ENCODE data around the gene GSG1.

GSG1 gene

GRCh38 chr12:13103391-13104033 is at the start of gene GSG1:
Gene GSG1, minus strand, starts transcription at chr12:13103667. Its CDS starts 155 bp downstream, at chr12:13103512.
- no peak for DNase-seq (ENCODE audit: low spot score)

GRCh38 chr12:13153180-13153579 is 49.7 kb upstream of the GSG1 start:
- DNase-seq (ENCODE audit: low spot score), result no peak

- no peak for DNase-seq (ENCODE audit: low spot score)
These were observed 49.3 kb upstream of the GSG1 start for GRCh38 chr12:13152756-13153155.

GRCh38 chr12:13152281-13152680 is 48.8 kb upstream of the GSG1 start:
- no peak for DNase-seq (ENCODE audit: low spot score)

DNA sequence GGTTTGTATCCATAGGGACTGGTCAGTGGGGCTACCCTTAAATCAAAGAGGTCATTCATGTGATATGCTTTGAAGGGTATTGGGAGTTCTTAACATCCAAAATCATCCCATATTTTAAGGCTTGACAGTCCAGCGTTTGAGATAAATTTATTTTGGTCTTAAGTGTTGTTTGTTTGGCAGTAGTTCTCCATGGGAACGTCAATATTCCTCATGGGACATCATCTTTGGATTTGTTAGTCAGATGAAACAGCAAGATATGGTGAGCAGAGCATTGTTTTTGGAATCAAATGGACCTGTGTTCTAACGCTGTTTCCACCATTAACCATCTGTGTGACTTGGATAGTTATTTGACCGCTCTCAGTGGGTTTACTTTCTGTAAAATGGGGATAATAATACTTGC is 45.9 kb upstream of the GSG1 start:
- DNase-seq (ENCODE audit: low spot score), result no peak

GRCh38 chr12:13148485-13148847 is 45.0 kb upstream of the GSG1 start:
- DNase-seq (ENCODE audit: low spot score), result no peak

DNA sequence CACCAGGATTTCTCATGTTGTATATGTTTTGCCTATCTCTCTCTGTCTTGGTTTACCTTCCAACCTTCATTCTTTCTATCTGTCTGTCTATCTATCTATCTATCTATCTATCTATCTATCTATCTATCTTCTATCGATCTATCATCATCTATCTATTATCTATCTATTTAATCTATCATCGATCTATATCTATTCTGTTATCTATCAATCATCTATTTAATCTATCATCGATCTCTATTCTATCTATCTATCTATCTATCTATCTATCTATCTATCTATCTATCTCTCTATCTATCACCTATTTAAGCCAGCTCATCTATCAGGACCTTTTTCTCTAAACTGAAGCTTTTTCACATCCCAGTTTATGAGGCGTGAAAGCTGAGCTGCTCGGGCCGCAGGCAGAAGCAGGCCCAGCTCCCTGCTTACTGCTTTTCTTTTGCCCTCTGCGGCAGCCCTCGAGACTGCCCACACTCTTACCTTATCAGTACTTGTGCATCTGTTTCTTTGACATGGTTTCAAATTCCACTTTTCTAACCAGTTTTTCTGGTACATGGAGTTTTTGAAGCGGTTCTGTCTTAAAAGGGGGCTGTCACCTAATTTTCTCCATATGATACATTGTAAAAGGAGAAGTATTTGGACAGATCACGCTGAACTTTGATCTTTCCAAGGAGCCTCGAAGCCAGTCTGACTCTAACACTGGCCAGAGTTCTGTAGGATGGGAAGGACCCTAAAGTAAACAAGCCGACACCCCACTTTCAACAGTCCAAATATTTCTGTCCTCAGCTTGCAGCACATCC is 44.4 kb upstream of the GSG1 start:
- DNase-seq (ENCODE audit: low spot score), result no peak

DNA sequence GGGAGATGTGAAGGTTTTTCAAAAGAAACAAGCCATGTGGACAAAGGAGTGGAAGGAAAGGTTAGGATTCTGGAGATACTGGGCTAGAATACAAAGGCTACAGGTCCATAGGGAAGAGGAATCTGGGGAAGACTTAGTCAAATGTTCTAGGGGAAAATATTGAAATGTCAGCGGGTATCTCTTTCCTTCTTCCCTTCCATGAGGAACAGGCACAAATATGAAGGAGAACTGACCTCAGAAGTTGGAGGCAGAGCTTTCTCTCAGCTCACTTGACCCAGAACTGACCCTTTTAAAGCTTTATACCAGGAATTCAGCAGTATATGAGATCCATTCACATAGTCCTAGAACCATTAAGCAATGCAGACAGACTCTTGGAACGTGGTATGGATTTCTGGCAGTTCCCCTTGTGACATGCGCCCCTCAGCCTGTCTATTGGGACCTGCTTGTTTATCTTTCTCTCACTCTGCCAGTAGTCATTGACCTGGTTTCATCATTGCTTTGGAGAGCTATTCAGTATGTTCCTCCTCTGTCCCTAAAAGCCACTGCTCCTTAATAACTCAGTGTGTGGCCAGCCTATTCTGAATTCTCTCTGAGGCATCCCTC is 43.0 kb upstream of the GSG1 start:
- DNase-seq (ENCODE audit: low spot score), result no peak

GRCh38 chr12:13144266-13144828 is 40.9 kb upstream of the GSG1 start:
- DNase-seq (ENCODE audit: low spot score), result no peak

DNA sequence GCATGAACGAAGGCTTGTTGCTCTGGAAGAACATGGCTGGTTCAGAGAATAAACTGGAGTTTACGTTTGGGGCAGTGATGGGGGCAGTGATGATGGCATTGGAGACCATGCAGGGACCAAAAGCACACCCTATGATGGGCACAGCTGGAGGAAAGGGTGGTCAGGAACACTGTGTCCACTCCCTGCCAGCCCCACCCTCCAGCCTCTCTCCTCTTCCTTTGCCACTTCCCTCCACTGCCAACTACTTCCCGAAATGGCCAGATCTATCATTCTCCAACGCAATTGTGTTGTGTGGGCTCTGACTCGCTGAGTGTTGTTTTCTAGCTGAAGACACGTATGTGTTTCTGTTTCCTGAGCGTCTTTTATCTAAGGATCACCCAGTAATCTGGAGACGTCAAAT is 39.3 kb upstream of the GSG1 start:
- DNase-seq (ENCODE audit: low spot score), result no peak

- DNase-seq (ENCODE audit: low spot score), result peak; percentile 28
These were observed 38.2 kb upstream of the GSG1 start for GRCh38 chr12:13141686-13142085.

DNA sequence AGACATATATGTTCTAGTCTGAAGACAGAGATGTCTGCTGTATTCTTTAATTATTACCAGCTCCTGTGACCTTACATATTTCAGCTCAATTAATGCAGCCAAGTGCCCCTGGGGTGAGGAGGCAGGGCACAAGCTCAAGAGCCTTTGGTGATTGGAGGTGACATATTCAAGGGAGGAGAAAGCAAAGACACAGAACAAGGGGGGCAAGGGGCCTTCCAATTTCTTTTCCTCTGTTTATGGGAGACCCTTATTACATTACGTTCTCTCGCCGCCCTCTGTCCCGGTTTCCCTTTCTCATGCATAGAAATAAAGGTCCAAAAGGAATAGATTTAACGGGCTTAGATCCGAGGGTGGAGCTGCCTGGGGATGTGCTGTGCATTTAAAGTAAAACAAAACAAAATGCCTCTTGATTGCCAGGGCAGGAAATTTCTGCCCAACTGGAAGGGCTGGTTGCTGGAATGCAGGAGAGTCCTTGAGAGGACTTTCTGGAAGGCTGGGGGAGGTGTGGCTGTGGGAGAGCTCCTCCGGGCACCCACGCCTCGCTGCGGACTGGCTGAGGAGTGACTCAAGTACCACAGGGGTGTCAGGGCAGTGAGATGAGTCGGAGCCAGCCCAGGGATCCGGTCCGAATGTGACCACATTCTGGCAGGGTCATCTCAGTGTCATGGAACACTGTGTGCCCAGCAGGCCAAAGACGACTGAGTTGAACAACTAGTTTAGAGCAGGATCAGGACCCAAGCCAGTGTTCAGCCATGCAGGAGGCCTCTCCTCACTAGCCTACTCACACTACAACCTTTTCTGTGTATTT is 32.1 kb upstream of the GSG1 start:
- DNase-seq (ENCODE audit: low spot score), result peak; percentile 98

DNA sequence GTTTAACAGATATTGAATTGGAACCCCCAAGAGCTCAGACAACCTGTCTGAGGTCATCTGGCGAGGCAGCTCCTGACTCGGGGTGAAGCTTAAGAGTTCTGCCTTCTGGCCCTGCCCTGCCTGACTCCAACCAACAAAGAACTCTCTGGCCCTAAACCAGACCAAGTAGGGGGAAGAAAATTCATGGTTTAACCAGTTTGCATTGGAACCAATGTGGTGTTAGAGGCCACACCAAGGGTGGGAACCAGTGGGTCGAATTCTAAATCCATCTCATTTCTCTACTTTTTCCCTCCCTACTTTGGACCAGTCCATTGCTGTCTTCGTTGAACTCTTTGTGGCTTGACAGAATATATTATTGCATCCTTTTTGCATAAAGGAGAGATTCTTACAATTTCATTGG is 30.4 kb upstream of the GSG1 start:
- DNase-seq (ENCODE audit: low spot score), result no peak

GRCh38 chr12:13130981-13131380 is 27.5 kb upstream of the GSG1 start:
- DNase-seq (ENCODE audit: low spot score), result no peak

- DNase-seq (ENCODE audit: low spot score), result no peak
These were observed 25.0 kb upstream of the GSG1 start for GRCh38 chr12:13128291-13128965.

GRCh38 chr12:13127444-13127843 is 24.0 kb upstream of the GSG1 start:
- DNase-seq (ENCODE audit: low spot score), result no peak

GRCh38 chr12:13126494-13126893 is 23.0 kb upstream of the GSG1 start:
- no peak for DNase-seq (ENCODE audit: low spot score)

DNA sequence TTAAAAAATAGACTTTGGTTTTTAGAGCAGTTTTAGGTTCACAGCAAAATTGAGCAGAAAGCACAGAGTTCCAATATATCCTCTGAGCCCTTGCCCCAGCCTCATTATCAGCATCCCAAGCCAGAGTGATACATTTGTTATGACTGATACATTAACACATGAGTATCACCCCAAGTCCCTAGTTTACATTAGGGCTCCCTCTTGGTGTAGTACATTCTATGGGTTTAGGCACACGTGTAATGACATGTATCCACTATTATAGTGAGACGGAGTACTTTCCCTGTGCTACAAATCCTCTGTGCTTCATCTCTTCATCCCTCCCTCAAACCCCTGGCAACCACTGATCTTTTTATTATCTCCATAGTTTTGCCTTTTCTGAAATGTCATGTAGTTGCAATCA is 22.5 kb upstream of the GSG1 start:
- DNase-seq (ENCODE audit: low spot score), result no peak

- peak; percentile 91 for DNase-seq (ENCODE audit: low spot score)
These were observed 21.4 kb upstream of the GSG1 start for GRCh38 chr12:13124656-13125505.

DNA sequence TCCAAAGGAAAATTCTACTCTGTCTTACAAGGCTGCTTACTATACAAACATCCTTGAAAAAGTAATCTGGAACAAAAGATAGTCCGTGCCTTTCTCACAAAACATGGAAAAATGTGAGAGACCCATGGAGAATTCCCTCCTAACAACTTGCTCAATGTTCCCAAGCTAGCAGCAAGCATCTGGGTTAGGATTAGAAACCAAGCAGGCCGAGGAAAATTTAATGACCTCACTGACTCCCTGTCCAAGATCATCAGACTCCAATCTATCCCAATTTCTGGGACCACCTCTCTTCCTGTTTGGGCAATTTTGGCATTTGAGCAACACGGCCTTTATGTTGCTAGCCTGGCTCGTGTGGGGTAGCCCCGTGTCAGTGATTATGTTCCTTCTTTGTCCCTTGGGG is 18.1 kb upstream of the GSG1 start:
- no peak for DNase-seq (ENCODE audit: low spot score)

DNA sequence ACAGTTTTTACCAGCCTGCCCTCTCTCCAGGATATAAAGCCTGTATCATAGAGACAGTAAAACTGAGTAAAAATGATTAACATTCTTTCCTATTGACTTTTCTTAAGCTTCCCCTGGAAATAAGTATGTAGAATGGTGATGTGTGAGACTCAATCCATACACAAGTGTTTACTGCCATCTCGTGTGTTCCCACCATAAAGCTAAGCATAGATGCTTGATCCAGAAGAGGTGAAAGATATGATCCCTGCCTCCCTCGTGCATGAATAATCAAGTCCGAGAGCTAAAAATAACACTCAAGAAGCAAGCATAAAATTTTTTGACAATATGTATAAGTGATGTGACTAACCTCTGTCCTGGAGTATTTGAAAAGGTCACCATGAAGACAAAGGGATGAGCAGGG is 16.9 kb upstream of the GSG1 start:
- no peak for DNase-seq (ENCODE audit: low spot score)

Measured in kidney tubule cell (primary cell).